ENCODE measurements around the gene CAMK1D.

The CAMK1D gene

GRCh38 chr10:12780634-12781601 lies 431.6 kb downstream of the CAMK1D start:
- DNase-seq, result no peak

- no peak for DNase-seq
These were observed 432.6 kb downstream of the CAMK1D start for GRCh38 chr10:12781976-12782375.

GRCh38 chr10:12782537-12782936 lies 433.2 kb downstream of the CAMK1D start:
- no peak for DNase-seq

- DNase-seq, result no peak
These were observed 433.9 kb downstream of the CAMK1D start for GRCh38 chr10:12783293-12783692.

- DNase-seq, result no peak
These were observed 435.3 kb downstream of the CAMK1D start for GRCh38 chr10:12784646-12785045.

- no peak for DNase-seq
These were observed 436.1 kb downstream of the CAMK1D start for GRCh38 chr10:12785415-12785831.

- no peak for DNase-seq
These were observed 437.9 kb downstream of the CAMK1D start for GRCh38 chr10:12787297-12787696.

- DNase-seq, result no peak
These were observed 438.9 kb downstream of the CAMK1D start for GRCh38 chr10:12788277-12788676.

- DNase-seq, result no peak
These were observed 440.9 kb downstream of the CAMK1D start for GRCh38 chr10:12790270-12790669.

- DNase-seq, result no peak
These were observed 442.4 kb downstream of the CAMK1D start for GRCh38 chr10:12791728-12792127.

GRCh38 chr10:12792889-12793556 lies 443.7 kb downstream of the CAMK1D start:
- no peak for DNase-seq

- no peak for DNase-seq
These were observed 446.2 kb downstream of the CAMK1D start for GRCh38 chr10:12795315-12796110.

GRCh38 chr10:12796401-12797160 lies 447.2 kb downstream of the CAMK1D start:
- DNase-seq, result no peak

- DNase-seq, result no peak
These were observed 448.3 kb downstream of the CAMK1D start for GRCh38 chr10:12797471-12798262.

- DNase-seq, result no peak
These were observed 449.8 kb downstream of the CAMK1D start for GRCh38 chr10:12799144-12799543.

GRCh38 chr10:12799714-12800113 lies 450.4 kb downstream of the CAMK1D start:
- DNase-seq, result no peak

GRCh38 chr10:12800302-12800701 lies 451.0 kb downstream of the CAMK1D start:
- DNase-seq, result no peak

- no peak for DNase-seq
These were observed 452.1 kb downstream of the CAMK1D start for GRCh38 chr10:12801214-12802087.

GRCh38 chr10:12803776-12804175 lies 454.4 kb downstream of the CAMK1D start:
- no peak for DNase-seq
